Thyroid gland (tissue), 4 donors: ENCODE results near the gene AKNAD1.

Source experiments
- POLR2A ChIP-seq, 2 donors: fragments of 450-650 bp; IDR thresholded peaks; one replicate each; pipeline ENCODE4 v1.6.1; 2017; ENCODE audit warnings: antibody characterized with exemption in 2 of 2, mild to moderate bottlenecking in 2 of 2, moderate library complexity in 1 of 2
- TF ChIP-seq, protein P1 (sequence below), 6 experiments: fragments of 200-600 bp in 3 of 6; fragments of 450-650 bp in 3 of 6; sonication (generic) in 3 of 6; IDR thresholded peaks; one replicate each; pipeline ENCODE4 v1.5.1; 2016 to 2019; ENCODE audit warnings: antibody characterized with exemption in 6 of 6, mild to moderate bottlenecking in 2 of 6, inconsistent platforms in 1 of 6, moderate library complexity in 1 of 6

DNA sequence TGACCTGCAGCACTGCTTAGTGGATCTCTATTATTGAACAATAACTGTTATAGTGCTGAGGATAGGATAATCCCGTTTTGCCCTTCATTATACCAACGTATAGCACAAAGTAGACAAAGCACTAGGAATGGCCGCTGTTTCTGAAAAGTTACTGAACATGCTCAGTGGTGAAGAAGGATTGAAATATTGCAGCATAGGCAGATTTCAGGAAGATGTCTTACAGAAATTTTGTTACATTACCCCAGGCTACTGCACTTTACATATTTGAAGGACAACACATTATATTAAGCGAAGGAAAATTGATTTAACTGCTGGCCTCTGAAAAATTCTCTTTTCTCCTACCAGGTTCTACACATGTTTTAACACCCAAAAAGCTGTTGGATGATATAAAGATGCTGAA, 48.5 kb downstream of the AKNAD1 start:
- TF ChIP-seq, protein P1, sequence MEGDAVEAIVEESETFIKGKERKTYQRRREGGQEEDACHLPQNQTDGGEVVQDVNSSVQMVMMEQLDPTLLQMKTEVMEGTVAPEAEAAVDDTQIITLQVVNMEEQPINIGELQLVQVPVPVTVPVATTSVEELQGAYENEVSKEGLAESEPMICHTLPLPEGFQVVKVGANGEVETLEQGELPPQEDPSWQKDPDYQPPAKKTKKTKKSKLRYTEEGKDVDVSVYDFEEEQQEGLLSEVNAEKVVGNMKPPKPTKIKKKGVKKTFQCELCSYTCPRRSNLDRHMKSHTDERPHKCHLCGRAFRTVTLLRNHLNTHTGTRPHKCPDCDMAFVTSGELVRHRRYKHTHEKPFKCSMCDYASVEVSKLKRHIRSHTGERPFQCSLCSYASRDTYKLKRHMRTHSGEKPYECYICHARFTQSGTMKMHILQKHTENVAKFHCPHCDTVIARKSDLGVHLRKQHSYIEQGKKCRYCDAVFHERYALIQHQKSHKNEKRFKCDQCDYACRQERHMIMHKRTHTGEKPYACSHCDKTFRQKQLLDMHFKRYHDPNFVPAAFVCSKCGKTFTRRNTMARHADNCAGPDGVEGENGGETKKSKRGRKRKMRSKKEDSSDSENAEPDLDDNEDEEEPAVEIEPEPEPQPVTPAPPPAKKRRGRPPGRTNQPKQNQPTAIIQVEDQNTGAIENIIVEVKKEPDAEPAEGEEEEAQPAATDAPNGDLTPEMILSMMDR (IDR thresholded peaks at IDR 0.05) = no peak
- TF ChIP-seq POLR2A (IDR thresholded peaks at IDR 0.05) = no peak
